ENCODE results near the gene E2F6. TPM values are rescaled to one million over a fixed set of nuclear protein-coding genes. Genes with fewer than 3 reads are reported as not detected.

The E2F6 gene
- total and polyA plus RNA-seq, 2 of the 13 experiments (the other 11 are each of a cell fraction or from before 2014, with no cell fraction given) = 27.3 to 36.0 TPM

GRCh38 chr2:11498543-11499034, 32.6 kb upstream of the E2F6 start (continued):
- no peak for TF ChIP-seq ZNF709 (CRISPR knock-in tag; IDR thresholded peaks at IDR 0.05)
- 0 out of 2 replicates have a peak, but pooled peaks have one; percentile 40 for TF ChIP-seq ZNF777 (CRISPR knock-in tag; IDR thresholded peaks at IDR 0.05)
- no peak for TF ChIP-seq RBAK (CRISPR knock-in tag; IDR thresholded peaks at IDR 0.05)
- TF ChIP-seq DNMT3B (CRISPR knock-in tag; conservative IDR thresholded peaks at IDR 0.05) = no peak; the same call in 1 of the 2 replicates
- no peak for TF ChIP-seq KDM1A (CRISPR knock-in tag; IDR thresholded peaks at IDR 0.05)
- no peak for TF ChIP-seq ZNF816 (CRISPR knock-in tag; IDR thresholded peaks at IDR 0.05; ENCODE audit: borderline replicate concordance)
- TF ChIP-seq AFF4 (CRISPR knock-in tag; IDR thresholded peaks at IDR 0.05) = peak; percentile 29; the same call in 1 of the 2 replicates
- no peak for TF ChIP-seq ZNF563 (CRISPR knock-in tag; IDR thresholded peaks at IDR 0.05)
- TF ChIP-seq, protein P1, sequence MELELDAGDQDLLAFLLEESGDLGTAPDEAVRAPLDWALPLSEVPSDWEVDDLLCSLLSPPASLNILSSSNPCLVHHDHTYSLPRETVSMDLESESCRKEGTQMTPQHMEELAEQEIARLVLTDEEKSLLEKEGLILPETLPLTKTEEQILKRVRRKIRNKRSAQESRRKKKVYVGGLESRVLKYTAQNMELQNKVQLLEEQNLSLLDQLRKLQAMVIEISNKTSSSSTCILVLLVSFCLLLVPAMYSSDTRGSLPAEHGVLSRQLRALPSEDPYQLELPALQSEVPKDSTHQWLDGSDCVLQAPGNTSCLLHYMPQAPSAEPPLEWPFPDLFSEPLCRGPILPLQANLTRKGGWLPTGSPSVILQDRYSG (CRISPR knock-in tag; IDR thresholded peaks at IDR 0.05) = no peak
- TF ChIP-seq ZNF234 (CRISPR knock-in tag; conservative IDR thresholded peaks at IDR 0.05) = peak; percentile 87; the same call in 1 of the 2 replicates
- TF ChIP-seq ZNF468 (CRISPR knock-in tag; IDR thresholded peaks at IDR 0.05) = no peak
- no peak; the same call in 1 of the 2 replicates for TF ChIP-seq ZNF143 (CRISPR knock-in tag; IDR thresholded peaks at IDR 0.05)
- TF ChIP-seq TBX2 (CRISPR knock-in tag; IDR thresholded peaks at IDR 0.05; ENCODE audit: borderline replicate concordance) = no peak
- TF ChIP-seq, protein P2, sequence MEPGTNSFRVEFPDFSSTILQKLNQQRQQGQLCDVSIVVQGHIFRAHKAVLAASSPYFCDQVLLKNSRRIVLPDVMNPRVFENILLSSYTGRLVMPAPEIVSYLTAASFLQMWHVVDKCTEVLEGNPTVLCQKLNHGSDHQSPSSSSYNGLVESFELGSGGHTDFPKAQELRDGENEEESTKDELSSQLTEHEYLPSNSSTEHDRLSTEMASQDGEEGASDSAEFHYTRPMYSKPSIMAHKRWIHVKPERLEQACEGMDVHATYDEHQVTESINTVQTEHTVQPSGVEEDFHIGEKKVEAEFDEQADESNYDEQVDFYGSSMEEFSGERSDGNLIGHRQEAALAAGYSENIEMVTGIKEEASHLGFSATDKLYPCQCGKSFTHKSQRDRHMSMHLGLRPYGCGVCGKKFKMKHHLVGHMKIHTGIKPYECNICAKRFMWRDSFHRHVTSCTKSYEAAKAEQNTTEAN (CRISPR knock-in tag; conservative IDR thresholded peaks at IDR 0.05) = no peak; the same call in 1 of the 2 replicates
- TF ChIP-seq PRMT3 (CRISPR knock-in tag; IDR thresholded peaks at IDR 0.05; ENCODE audit: borderline replicate concordance, low read depth) = no peak
- TF ChIP-seq, protein P3, sequence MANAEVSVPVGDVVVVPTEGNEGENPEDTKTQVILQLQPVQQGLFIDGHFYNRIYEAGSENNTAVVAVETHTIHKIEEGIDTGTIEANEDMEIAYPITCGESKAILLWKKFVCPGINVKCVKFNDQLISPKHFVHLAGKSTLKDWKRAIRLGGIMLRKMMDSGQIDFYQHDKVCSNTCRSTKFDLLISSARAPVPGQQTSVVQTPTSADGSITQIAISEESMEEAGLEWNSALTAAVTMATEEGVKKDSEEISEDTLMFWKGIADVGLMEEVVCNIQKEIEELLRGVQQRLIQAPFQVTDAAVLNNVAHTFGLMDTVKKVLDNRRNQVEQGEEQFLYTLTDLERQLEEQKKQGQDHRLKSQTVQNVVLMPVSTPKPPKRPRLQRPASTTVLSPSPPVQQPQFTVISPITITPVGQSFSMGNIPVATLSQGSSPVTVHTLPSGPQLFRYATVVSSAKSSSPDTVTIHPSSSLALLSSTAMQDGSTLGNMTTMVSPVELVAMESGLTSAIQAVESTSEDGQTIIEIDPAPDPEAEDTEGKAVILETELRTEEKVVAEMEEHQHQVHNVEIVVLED (CRISPR knock-in tag; IDR thresholded peaks at IDR 0.05; ENCODE audit: borderline replicate concordance) = no peak
- no peak for TF ChIP-seq ZBTB34 (CRISPR knock-in tag; IDR thresholded peaks at IDR 0.05)
- TF ChIP-seq FUBP1 (CRISPR knock-in tag; IDR thresholded peaks at IDR 0.05; ENCODE audit: borderline replicate concordance) = no peak

All from HepG2 (cell line).